Measurements from ENCODE around the gene DIS3L2. TPM values are rescaled to one million over a fixed set of nuclear protein-coding genes. Genes with fewer than 3 reads are reported as not detected.
"Not testable (repeated sequence)": the region's sequence is repeated elsewhere in the genome, so short reads cannot be mapped to it uniquely, and the experiment has no call there.

DIS3L2 gene
- total RNA-seq, 2 donors from 2014 or later: 21.7 to 22.2 TPM

- intact Hi-C loops (cut with DNase I): no loop called here
- no peak for DNase-seq (ENCODE audit: low spot score)
Observed at GRCh38 chr2:232085826-232086425, 124.4 kb downstream of the DIS3L2 start.

- intact Hi-C loops (cut with DNase I): no loop called here
- no peak for DNase-seq (ENCODE audit: low spot score)
Observed at GRCh38 chr2:232088771-232089170, 127.3 kb downstream of the DIS3L2 start.

GRCh38 chr2:232094201-232094600, 132.7 kb downstream of the DIS3L2 start:
- no peak for DNase-seq (ENCODE audit: low spot score)
- intact Hi-C loops (cut with DNase I): no loop called here

DNA sequence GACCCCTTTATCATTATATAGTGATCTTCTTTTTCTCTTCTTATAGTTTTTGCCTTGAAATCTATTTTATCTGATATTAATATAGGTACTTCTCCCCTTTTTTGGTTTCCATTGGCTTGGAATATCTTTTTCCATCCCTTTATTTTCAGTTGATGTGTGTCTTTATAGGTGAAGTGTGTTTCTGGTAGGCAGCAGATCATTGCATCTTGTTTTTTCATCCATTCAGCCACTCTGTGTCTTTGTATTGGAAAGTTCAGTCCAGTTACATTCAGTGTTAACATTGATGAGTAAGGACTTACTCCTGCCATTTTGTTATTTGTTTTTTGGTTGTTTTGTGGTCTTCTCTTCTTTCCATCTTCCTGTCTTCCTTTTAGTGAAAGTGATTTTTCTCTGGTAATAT, 133.4 kb downstream of the DIS3L2 start:
- no peak for DNase-seq (ENCODE audit: low spot score)
- intact Hi-C loops (cut with DNase I): no loop called here

GRCh38 chr2:232097260-232097659, 135.7 kb downstream of the DIS3L2 start:
- intact Hi-C loops (cut with DNase I): no loop called here
- DNase-seq (ENCODE audit: low spot score): no peak

- no peak for DNase-seq (ENCODE audit: low spot score)
- intact Hi-C loops (cut with DNase I): no loop called here
Observed at GRCh38 chr2:232097758-232098157, 136.2 kb downstream of the DIS3L2 start.

- intact Hi-C loops (cut with DNase I): no loop called here
- no peak for DNase-seq (ENCODE audit: low spot score)
Observed at GRCh38 chr2:232102380-232102779, 140.9 kb downstream of the DIS3L2 start.

- DNase-seq (ENCODE audit: low spot score): no peak
- intact Hi-C loops (cut with DNase I): no loop called here
Observed at GRCh38 chr2:232103140-232103737, 141.7 kb downstream of the DIS3L2 start.

DNA sequence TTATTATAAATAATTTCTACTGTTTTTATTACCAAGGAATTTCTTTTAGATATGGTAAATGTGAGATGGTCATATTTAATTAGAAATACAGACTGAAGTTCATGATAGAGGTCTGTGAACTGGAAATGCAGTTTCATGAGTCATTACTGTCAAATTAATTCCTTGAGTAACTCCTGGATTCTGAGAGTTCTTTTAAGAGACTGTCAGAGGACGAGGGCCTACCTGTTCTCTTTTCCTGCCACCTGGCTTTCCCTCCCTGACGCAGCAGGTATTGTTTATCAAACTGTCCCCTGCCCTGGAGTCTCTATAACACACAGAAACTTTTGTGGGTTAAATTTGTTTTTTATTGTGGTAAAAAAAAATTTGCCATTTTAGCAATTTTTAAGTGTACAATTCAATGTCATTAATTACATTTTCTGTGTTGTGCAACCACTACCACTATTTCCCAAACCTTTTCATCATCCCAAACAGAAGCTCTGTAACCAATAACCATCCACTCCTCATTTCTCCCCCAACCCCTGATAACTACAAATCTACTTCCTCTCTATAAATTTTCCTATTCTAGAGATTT, 142.6 kb downstream of the DIS3L2 start:
- intact Hi-C loops (cut with DNase I): no loop called here

GRCh38 chr2:232111551-232111950, 150.0 kb downstream of the DIS3L2 start:
- intact Hi-C loops (cut with DNase I): no loop called here
- DNase-seq (ENCODE audit: low spot score): no peak

More for the DNA sequence above, 142.6 kb downstream of the DIS3L2 start:
- DNase-seq (ENCODE audit: low spot score): no peak

GRCh38 chr2:232113821-232114220, 152.3 kb downstream of the DIS3L2 start:
- intact Hi-C loops (cut with DNase I): no loop called here
- no peak for DNase-seq (ENCODE audit: low spot score)

DNA sequence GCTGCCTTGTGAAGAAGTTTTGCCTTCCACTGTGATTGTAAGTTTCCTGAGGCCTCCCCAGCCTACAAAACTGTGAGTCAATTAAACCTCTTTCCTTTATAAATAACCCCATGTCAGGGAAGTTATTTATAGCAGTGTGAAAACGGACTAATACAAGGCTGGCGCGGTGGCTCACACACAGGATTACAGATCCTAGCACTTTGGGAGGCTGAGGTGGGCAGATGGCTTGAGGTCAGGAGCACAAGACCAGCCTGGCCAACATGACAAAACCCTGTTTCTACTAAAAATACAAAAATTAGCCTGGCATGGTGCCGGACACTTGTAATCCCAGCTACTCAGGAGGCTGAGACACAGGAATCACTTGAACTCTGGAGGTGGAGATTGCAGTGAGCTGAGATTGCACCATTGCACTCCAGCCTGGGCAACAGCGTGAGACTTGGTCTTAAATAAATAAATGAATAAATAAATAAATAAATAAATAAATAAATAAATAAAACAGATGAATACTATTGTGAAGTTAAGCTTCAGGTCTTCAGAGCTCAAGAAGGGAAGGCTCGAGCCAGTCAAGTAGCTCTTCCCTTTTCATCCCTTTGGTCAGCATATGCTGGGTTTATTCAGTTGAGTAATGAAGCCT, 154.3 kb downstream of the DIS3L2 start:
- intact Hi-C loops (cut with DNase I); DNase-seq (ENCODE audit: low spot score): not testable (repeated sequence)

- intact Hi-C loops (cut with DNase I): no loop called here
- no peak for DNase-seq (ENCODE audit: low spot score)
Observed at GRCh38 chr2:232116852-232117251, 155.3 kb downstream of the DIS3L2 start.

DNA sequence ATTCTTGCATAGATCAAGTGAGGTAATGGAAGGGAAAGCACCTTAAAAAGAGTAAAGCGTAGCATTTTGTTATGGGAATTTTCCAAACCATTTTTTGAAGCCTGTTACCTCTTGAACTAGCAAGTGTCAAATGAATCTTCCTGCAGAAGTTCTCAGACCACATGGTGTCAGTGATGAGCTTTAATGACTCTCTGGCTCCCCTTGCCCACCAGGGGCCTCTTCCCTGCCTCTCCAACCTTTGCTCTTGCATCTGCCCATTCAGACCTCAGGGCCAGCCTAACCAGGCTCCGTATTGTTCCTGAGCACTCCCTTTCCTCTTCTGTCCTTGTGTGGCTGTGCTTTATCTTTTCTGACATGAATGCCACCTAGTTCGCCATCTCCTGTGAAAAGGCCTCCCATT, 155.9 kb downstream of the DIS3L2 start:
- intact Hi-C loops (cut with DNase I): no loop called here
- no peak for DNase-seq (ENCODE audit: low spot score)

DNA sequence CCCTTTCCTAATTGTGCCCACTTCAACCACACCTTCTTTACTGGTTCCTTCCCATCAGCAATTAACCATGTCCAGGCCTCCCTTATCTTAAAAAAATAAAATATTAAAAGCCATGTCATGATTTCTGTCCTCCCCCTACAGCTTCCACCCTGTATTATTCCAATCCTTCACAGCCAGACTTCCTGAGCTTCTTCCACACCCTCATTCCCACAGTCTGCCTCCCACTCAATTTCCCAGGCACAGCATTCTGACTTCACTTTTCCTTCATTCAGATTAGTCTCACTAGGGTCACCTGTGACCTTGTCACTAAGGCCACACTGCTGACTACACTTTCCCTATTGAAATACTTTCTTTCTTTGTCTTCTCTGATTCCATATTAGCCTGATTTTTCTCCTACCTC, 159.4 kb downstream of the DIS3L2 start:
- DNase-seq (ENCODE audit: low spot score): no peak

GRCh38 chr2:232124309-232124708, 162.8 kb downstream of the DIS3L2 start:
- intact Hi-C loops (cut with DNase I): no loop called here
- no peak for DNase-seq (ENCODE audit: low spot score)

More for the DNA sequence above, 159.4 kb downstream of the DIS3L2 start:
- intact Hi-C loops (cut with DNase I): no loop called here

DNA sequence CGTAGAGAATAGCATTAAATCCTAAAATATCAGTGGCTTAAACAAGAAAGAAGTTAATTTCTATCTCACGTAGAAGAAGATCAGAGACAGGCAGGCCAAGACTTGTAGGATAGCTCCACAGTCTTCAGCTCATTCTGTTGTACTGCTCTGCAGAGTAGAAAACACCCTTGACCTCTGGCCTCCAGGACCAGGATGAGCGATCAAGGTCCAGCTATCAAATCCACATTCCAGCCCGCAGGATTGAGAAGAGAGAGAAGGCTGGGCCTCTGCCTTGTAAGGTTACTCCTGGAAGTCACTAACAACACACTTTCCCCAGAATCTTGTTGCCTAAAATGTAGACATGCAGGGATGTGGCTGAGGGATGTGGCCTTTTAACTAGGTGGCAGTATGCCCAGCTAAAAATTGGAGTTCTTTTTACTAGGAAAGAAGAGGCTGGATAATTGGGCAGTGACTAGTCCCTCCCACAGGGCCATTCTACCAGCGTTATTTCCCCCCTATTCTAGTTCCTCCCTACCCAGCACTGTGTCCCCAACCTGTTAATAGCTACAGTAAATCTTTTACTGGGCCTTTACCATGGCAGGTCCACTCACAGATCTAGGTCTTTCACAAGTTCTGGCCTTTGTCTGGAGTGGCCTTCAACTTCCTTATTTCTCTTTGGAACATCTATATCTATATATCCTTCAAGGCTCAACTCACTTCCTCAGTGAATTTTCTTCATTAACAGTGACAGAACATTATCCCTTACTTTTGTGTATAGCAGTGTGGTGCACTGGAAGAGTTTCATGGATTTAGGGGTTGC, 165.0 kb downstream of the DIS3L2 start:
- no peak for DNase-seq (ENCODE audit: low spot score)
- intact Hi-C loops (cut with DNase I): no loop called here

DNA sequence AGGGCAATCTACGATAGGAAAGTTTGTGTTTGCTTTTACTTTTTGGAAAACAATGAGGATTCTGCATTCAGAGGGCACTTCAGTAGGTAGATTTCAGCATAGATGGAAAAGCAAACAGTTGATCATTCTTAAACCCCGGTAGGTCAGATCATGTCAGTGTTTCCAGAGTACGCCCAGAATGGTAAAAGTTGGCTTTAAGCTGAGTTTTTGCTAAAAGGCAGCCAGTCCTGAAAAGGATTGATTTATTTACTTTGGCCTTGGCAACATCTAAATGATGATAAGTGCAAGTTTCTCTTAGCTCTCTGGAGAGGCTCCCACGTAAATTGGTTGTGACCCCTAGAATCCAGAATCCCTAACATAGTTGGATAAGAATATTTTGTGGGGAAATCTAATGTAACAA, 168.0 kb downstream of the DIS3L2 start:
- DNase-seq (ENCODE audit: low spot score): no peak
- intact Hi-C loops (cut with DNase I): no loop called here

DNA sequence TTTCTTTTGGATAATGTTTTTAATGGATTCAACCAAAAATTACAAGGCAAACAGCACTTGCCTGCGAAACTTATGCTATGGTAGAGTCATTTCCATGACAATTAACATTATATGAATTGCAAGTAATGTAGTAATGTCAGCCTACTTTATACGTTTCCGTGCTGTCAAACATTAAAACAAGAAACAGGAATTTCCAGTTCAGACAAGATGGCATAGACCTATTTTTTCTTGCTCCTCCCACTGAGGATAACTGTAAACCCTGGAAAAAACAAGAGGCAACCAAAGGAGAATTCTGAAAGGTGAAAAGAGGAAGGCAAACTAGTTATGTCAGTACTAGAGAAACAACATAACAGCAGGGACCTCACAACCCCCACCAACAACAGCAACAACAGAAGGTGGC, 170.7 kb downstream of the DIS3L2 start:
- intact Hi-C loops (cut with DNase I): loop anchor here in 1 of 2 donors (10.0 kb wide), 1 partner anchor 207 kb away; the partner anchor contains the start of gene NPPC
- DNase-seq (ENCODE audit: low spot score): no peak

DNA sequence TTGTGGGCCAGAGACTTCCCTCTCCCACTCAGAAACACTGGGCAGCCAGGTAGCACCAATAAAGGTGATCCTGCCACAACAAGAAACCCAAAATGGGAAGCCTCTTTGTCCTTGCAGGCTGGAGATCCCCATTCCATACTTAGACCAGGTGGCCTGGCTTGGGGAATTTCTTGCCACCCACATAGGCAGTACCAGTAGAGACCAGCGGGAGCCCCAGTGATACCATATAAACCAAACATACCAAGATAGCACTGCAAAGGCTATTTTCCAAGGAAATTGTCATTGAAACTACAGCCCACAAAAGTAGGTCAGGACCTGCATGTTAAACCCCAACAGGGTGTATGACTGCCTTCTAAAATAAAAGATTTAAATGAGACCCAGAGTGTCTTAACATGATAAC, 171.6 kb downstream of the DIS3L2 start:
- intact Hi-C loops (cut with DNase I): loop anchor here in 1 of 2 donors (10.0 kb wide), 1 partner anchor 208 kb away; the partner anchor contains the start of gene NPPC
- no peak for DNase-seq (ENCODE audit: low spot score)
